ENCODE measurements around the gene KCNN3.

The KCNN3 gene

DNA sequence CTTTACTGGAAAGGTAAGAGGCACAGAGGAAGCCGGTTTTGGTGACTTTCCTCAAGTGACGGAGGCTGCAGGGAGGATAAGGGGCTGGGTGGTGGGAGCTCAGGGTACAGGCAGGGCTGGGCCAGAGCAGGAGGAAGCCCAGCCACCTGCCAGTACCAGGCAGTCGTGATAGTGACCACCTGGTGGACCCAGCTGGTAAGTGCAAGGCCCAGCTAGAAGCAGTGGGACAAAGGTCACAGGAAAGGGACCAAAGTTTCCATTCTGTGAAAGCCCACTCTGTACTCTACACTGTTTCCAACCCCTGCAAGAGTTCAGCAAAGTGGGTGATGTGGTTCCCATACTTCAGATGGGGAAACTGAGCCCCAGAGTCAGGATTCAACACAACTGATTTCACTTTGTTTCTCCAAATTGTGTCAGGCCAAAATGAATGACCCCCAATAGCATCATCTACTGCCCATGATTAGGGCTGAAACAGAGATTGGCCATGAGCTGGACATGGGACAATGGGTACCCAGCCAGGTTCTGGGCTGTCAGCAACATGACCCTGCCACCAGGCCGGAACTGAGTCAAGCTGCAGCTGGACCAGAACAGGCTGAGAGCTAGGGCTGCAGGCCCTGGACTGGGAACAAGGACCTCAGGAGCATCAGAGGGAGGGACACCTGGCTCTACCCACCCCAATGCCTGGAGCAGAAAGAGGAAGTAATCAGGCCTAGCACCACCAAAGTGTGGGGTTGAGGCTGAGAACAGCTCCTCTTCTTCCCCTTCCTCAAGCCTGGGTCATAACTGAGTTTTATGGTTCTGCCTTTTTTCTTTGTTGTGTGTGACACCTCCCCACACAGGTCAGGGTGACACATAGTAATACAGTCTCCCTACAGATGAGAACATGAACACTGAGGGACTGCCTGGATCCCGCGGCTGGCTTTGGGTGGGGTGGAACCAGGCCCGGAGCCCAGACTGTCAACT is 50.2 kb downstream of the KCNN3 start:
- H3K4me3 ChIP-seq (ENCODE audit: low read depth, low read length): no peak overlapping the region
- peak; percentile 43 for DNase-seq (ENCODE audit: low read depth)
- TF ChIP-seq, protein P1, sequence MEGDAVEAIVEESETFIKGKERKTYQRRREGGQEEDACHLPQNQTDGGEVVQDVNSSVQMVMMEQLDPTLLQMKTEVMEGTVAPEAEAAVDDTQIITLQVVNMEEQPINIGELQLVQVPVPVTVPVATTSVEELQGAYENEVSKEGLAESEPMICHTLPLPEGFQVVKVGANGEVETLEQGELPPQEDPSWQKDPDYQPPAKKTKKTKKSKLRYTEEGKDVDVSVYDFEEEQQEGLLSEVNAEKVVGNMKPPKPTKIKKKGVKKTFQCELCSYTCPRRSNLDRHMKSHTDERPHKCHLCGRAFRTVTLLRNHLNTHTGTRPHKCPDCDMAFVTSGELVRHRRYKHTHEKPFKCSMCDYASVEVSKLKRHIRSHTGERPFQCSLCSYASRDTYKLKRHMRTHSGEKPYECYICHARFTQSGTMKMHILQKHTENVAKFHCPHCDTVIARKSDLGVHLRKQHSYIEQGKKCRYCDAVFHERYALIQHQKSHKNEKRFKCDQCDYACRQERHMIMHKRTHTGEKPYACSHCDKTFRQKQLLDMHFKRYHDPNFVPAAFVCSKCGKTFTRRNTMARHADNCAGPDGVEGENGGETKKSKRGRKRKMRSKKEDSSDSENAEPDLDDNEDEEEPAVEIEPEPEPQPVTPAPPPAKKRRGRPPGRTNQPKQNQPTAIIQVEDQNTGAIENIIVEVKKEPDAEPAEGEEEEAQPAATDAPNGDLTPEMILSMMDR (IDR thresholded peaks at IDR 0.05; ENCODE audit: insufficient read depth, low read depth, low read length, missing control alignments): peak; percentile 50

DNA sequence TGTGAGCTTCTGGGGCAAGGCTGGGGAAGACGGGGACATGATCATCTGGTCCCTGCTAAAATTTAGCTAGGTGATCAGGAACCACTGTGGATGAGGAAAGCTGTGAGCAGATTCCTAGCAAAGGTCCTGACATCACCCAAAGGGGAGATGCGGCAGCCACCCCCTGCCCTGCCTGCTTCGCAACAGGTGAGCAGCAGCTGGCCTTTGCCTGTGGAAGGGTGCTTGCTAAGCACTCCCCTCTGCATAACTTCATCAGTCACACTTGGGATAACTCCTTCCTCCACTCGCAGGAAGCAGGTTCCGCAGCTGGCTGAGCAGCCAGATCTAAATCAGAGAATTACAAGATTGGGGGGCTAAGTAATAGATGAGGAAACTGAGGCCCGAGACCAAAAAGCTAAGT is 51.2 kb downstream of the KCNN3 start:
- H3K4me3 ChIP-seq (ENCODE audit: low read depth, low read length): no peak overlapping the region
- TF ChIP-seq, protein P1 (IDR thresholded peaks at IDR 0.05; ENCODE audit: insufficient read depth, low read depth, low read length, missing control alignments): no peak
- DNase-seq (ENCODE audit: low read depth): no peak

GRCh38 chr1:154816937-154817336 is 53.1 kb downstream of the KCNN3 start:
- no peak for DNase-seq (ENCODE audit: low read depth)
- TF ChIP-seq, protein P1 (IDR thresholded peaks at IDR 0.05; ENCODE audit: insufficient read depth, low read depth, low read length, missing control alignments): no peak
- H3K4me3 ChIP-seq (ENCODE audit: low read depth, low read length): no peak overlapping the region

GRCh38 chr1:154816369-154816768 is 53.7 kb downstream of the KCNN3 start:
- TF ChIP-seq, protein P1 (IDR thresholded peaks at IDR 0.05; ENCODE audit: insufficient read depth, low read depth, low read length, missing control alignments): no peak
- DNase-seq (ENCODE audit: low read depth): no peak
- H3K4me3 ChIP-seq (ENCODE audit: low read depth, low read length): no peak overlapping the region

GRCh38 chr1:154813846-154814505 is 56.1 kb downstream of the KCNN3 start:
- DNase-seq (ENCODE audit: low read depth): no peak
- TF ChIP-seq, protein P1 (IDR thresholded peaks at IDR 0.05; ENCODE audit: insufficient read depth, low read depth, low read length, missing control alignments): no peak
- no peak overlapping the region for H3K4me3 ChIP-seq (ENCODE audit: low read depth, low read length)

- H3K4me3 ChIP-seq (ENCODE audit: low read depth, low read length): no peak overlapping the region
- TF ChIP-seq, protein P1 (IDR thresholded peaks at IDR 0.05; ENCODE audit: insufficient read depth, low read depth, low read length, missing control alignments): no peak
- no peak for DNase-seq (ENCODE audit: low read depth)
Observed at GRCh38 chr1:154813300-154813816, 56.7 kb downstream of the KCNN3 start.
